AG04450 (cell line): ENCODE results near the gene MSH5. TPM values are rescaled to one million over a fixed set of nuclear protein-coding genes. Genes with fewer than 3 reads are reported as not detected.

Experiments used
- CTCF ChIA-PET: fragments of 300-600, 350-600 bp; formaldehyde crosslinking; extraction: SDS; loops from one replicate; lab custom pipeline; 2022; ENCODE audit warnings: antibody characterized with exemption, inconsistent platforms; lab: Charles Lee
- POLR2A ChIA-PET: fragments of 350-600 bp; formaldehyde crosslinking; extraction: SDS; loops from one replicate; lab custom pipeline; 2021; ENCODE audit warnings: antibody characterized with exemption, inconsistent platforms; lab: Yijun Ruan, JAX
- DNase-seq: peaks from one replicate; pipeline ENCODE4 v3.0.0-alpha.2; 2011; ENCODE audit warnings: low read depth, low spot score
- H3K27ac ChIP-seq: one replicate; pipeline ENCODE4 v1.5.1; 2012; ENCODE audit warnings: low read depth, low read length, control low read depth
- H3K27me3 ChIP-seq: one replicate; pipeline ENCODE4 v1.6.0; 2012; ENCODE audit warnings: low read length; ENCODE audit not compliant: control insufficient read depth, insufficient read depth
- H3K4me3 ChIP-seq: 2 replicates; pipeline ENCODE4 v1.5.1; 2011; ENCODE audit warnings: mild to moderate bottlenecking, low read depth, low read length, control low read depth
- H3K9me3 ChIP-seq: 2 replicates; pipeline ENCODE4 v1.5.1; 2012; ENCODE audit warnings: low read length; ENCODE audit not compliant: control insufficient read depth, insufficient read depth
- CTCF ChIP-seq: IDR thresholded peaks from 2 replicates; pipeline ENCODE4 v1.5.1; 2011; ENCODE audit warnings: low read depth, low read length, control low read depth, inconsistent platforms
- polyA plus RNA-seq: library from polyadenylated mRNA; depleted of rRNA; stranded (reverse); fragments of >200 nt; gene quantifications from 2 replicates; pipeline ENCODE4 v1.2.3, GENCODE V29; 2011

The MSH5 gene
- polyA plus RNA-seq, 1 experiment, result 6.4 TPM

- POLR2A ChIA-PET, result interaction anchor here (0.5 to 1.4 kb wide), 5 partner anchors 11 to 99 kb away, joined by 3 to 8 read pairs (median 3); partner anchors contain the start of genes HSPA1A, HSPA1B, HSPA1L and LSM2
- H3K27ac ChIP-seq, result peak within 1 kb of the TSS; percentile 90
- H3K27me3 ChIP-seq, result no peaks in the 10 kb centered on the region
- H3K4me3 ChIP-seq, result peak within 1 kb of the TSS; percentile 90
- TF ChIP-seq CTCF, result no peak
- DNase-seq, result no peak
- CTCF ChIA-PET, result interaction anchor here (0.6 to 2.8 kb wide), 7 partner anchors 10 to 223 kb away, joined by 3 to 11 read pairs (median 4); partner anchors contain the start of gene MSH5
- H3K9me3 ChIP-seq, result peaks cover 4% of the 10 kb centered on the region; the same call in 1 of the 2 replicates
Measured at GRCh38 chr6:31728767-31729514, 10.9 kb upstream of the MSH5 start, which contains the start of gene DDAH2. DDAH2 (minus strand) TSS chr6:31729299; CDS start chr6:31729161, 138 bp downstream.

GRCh38 chr6:31729515-31729978 is 10.3 kb upstream of the MSH5 start:
- POLR2A ChIA-PET, result interaction anchor here (0.5 to 1.4 kb wide), 5 partner anchors 10 to 98 kb away, joined by 3 to 8 read pairs (median 3); partner anchors contain the start of genes HSPA1A, HSPA1B, HSPA1L and LSM2

GRCh38 chr6:31729979-31730630 is 9.7 kb upstream of the MSH5 start:
- Histone ChIP-seq H3K9me3 (peaks cover 4% of the 10 kb centered on the region; the same call in 1 of the 2 replicates), H3K27me3 (no peaks in the 10 kb centered on the region), H3K4me3 (peak overlapping the region; percentile 90), H3K27ac (peak overlapping the region; percentile 90)
- no peak for TF ChIP-seq CTCF
- POLR2A ChIA-PET, result interaction anchor here (0.9 to 1.5 kb wide), 5 partner anchors 10 to 97 kb away, joined by 3 to 8 read pairs (median 4); partner anchors contain the start of genes HSPA1A, HSPA1B, HSPA1L and LSM2
- DNase-seq, result peak; percentile 75
- CTCF ChIA-PET, result interaction anchor here (0.5 to 2.8 kb wide), 13 partner anchors 9 to 222 kb away, joined by 3 to 11 read pairs (median 4); partner anchors contain the start of gene MSH5

More at GRCh38 chr6:31729515-31729978, 10.3 kb upstream of the MSH5 start:
- H3K9me3 ChIP-seq, result peaks cover 4% of the 10 kb centered on the region; the same call in 1 of the 2 replicates
- H3K27ac ChIP-seq, result peak overlapping the region; percentile 90
- peak overlapping the region; percentile 90 for H3K4me3 ChIP-seq
- H3K27me3 ChIP-seq, result no peaks in the 10 kb centered on the region
- TF ChIP-seq CTCF, result peak; percentile 52
- CTCF ChIA-PET, result interaction anchor here (0.5 to 2.8 kb wide), 12 partner anchors 9 to 222 kb away, joined by 3 to 11 read pairs (median 4); partner anchors contain the start of gene MSH5
- DNase-seq, result peak; percentile 51

- CTCF ChIA-PET, result interaction anchor here (0.5 to 2.8 kb wide), 4 partner anchors 8 to 100 kb away, joined by 3 to 11 read pairs (median 6); partner anchors contain the start of gene MSH5
- peak overlapping the region; percentile 90 for H3K27ac ChIP-seq
- no peak for TF ChIP-seq CTCF
- H3K4me3 ChIP-seq, result no peak overlapping the region; the same call in 1 of the 2 replicates
- POLR2A ChIA-PET, result interaction anchor here (1.5 kb wide), 1 partner anchor 9 kb away, joined by 5 read pairs; the partner anchor contains the start of gene MSH5
- peaks cover 4% of the 10 kb centered on the region; the same call in 1 of the 2 replicates for H3K9me3 ChIP-seq
- no peaks in the 10 kb centered on the region for H3K27me3 ChIP-seq
- no peak for DNase-seq
Measured at GRCh38 chr6:31730631-31731086, 9.1 kb upstream of the MSH5 start.
